Ishikawa (cell line): ENCODE measurements around the gene TNPO2.

Experiments
- CEBPB ChIP-seq: IDR thresholded peaks from 2 replicates; pipeline ENCODE4 v1.6.1; 2012
- CREB1 ChIP-seq: IDR thresholded peaks from 2 replicates; pipeline ENCODE4 v1.6.1; 2012; ENCODE audit warnings: low read depth
- EGR1 ChIP-seq: IDR thresholded peaks from 2 replicates; pipeline ENCODE4 v1.6.1; 2012
- EP300 ChIP-seq: IDR thresholded peaks from 2 replicates; pipeline ENCODE4 v1.6.1; 2012; ENCODE audit warnings: borderline replicate concordance
- FOXM1 ChIP-seq: IDR thresholded peaks from 2 replicates; pipeline ENCODE4 v1.6.1; 2012; ENCODE audit warnings: low read depth, borderline replicate concordance
- NFIC ChIP-seq: IDR thresholded peaks from 2 replicates; pipeline ENCODE4 v1.6.1; 2012
- RAD21 ChIP-seq: IDR thresholded peaks from 2 replicates; pipeline ENCODE4 v1.6.1; 2012; ENCODE audit warnings: low read depth
- TAF1 ChIP-seq: IDR thresholded peaks from 2 replicates; pipeline ENCODE4 v1.6.1; 2012; ENCODE audit warnings: low read depth, mild to moderate bottlenecking
- TCF12 ChIP-seq: IDR thresholded peaks from 2 replicates; pipeline ENCODE4 v1.6.1; 2012; ENCODE audit warnings: low read depth
- TEAD4 ChIP-seq: IDR thresholded peaks from 2 replicates; pipeline ENCODE4 v1.6.1; 2012
- YY1 ChIP-seq: IDR thresholded peaks from 2 replicates; pipeline ENCODE4 v1.6.1; 2012; ENCODE audit warnings: low read depth
- ZBTB7A ChIP-seq: IDR thresholded peaks from 2 replicates; pipeline ENCODE4 v1.6.1; 2012; ENCODE audit warnings: low read depth
- TF ChIP-seq, protein P1 (sequence below): IDR thresholded peaks from 2 replicates; pipeline ENCODE4 v1.6.1; 2012
- TF ChIP-seq, protein P2 (sequence below): IDR thresholded peaks from 2 replicates; pipeline ENCODE4 v1.6.1; 2012; ENCODE audit warnings: low read depth, mild to moderate bottlenecking
- TF ChIP-seq, protein P3 (sequence below): IDR thresholded peaks from 2 replicates; pipeline ENCODE4 v1.6.1; 2012

TNPO2 gene

DNA sequence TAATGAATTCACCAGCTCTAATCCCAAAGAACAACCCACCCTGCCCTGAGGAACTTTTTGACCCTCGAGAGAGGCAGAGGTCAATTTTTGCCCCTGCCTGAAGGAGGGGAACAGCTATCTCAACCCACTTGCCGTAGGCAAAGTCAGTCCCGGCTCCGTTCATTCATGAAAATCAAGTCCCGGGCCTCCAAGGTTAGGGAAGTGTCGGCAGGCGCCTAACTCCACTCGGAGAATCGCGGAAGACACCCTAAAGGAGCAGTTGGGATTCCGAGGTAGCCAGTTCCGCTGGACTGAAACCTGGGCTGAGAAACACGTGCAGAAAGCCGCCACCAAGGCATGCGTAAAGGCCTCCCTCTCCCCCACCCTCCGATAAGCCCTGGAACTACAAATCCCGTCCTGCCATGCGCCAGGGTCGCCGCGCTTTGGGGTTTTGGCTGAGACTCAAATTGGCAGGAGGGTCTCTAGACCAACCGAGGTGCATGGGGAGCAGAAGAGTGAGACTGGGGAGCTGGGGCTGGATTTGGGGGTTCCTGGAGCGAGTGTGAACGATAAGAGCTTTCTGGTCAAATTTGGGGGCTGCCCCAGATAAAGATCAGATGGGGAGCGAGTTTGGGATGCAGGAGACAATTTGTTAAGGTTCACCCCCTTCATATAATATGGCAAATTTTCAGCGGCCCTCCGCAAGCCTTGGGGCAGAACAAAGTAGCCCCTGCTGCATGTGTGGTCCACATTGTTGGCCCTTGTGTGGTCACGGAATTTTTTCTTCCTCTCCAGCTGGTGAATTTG, at the start of gene TNPO2:
TSS of gene TNPO2 (minus strand) at position 292 of the 786 bp plus-strand sequence. CDS start 2,955 bp downstream, outside the sequence.
- TF ChIP-seq TCF12 (no peak), TEAD4 (no peak), EGR1 (no peak), FOXM1 (no peak), CEBPB (no peak), CREB1 (no peak), NFIC (no peak; the same call in 1 of the 2 replicates), ZBTB7A (0 out of 2 replicates have a peak, but pooled peaks have one; percentile 49), EP300 (no peak), TAF1 (no peak), RAD21 (no peak)
- TF ChIP-seq, protein P1, sequence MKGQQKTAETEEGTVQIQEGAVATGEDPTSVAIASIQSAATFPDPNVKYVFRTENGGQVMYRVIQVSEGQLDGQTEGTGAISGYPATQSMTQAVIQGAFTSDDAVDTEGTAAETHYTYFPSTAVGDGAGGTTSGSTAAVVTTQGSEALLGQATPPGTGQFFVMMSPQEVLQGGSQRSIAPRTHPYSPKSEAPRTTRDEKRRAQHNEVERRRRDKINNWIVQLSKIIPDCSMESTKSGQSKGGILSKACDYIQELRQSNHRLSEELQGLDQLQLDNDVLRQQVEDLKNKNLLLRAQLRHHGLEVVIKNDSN, result 0 out of 2 replicates have a peak, but pooled peaks have one; percentile 27
- TF ChIP-seq, protein P2, sequence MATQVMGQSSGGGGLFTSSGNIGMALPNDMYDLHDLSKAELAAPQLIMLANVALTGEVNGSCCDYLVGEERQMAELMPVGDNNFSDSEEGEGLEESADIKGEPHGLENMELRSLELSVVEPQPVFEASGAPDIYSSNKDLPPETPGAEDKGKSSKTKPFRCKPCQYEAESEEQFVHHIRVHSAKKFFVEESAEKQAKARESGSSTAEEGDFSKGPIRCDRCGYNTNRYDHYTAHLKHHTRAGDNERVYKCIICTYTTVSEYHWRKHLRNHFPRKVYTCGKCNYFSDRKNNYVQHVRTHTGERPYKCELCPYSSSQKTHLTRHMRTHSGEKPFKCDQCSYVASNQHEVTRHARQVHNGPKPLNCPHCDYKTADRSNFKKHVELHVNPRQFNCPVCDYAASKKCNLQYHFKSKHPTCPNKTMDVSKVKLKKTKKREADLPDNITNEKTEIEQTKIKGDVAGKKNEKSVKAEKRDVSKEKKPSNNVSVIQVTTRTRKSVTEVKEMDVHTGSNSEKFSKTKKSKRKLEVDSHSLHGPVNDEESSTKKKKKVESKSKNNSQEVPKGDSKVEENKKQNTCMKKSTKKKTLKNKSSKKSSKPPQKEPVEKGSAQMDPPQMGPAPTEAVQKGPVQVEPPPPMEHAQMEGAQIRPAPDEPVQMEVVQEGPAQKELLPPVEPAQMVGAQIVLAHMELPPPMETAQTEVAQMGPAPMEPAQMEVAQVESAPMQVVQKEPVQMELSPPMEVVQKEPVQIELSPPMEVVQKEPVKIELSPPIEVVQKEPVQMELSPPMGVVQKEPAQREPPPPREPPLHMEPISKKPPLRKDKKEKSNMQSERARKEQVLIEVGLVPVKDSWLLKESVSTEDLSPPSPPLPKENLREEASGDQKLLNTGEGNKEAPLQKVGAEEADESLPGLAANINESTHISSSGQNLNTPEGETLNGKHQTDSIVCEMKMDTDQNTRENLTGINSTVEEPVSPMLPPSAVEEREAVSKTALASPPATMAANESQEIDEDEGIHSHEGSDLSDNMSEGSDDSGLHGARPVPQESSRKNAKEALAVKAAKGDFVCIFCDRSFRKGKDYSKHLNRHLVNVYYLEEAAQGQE, result no peak
- TF ChIP-seq, protein P3, sequence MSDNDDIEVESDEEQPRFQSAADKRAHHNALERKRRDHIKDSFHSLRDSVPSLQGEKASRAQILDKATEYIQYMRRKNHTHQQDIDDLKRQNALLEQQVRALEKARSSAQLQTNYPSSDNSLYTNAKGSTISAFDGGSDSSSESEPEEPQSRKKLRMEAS, result peak; percentile 81

DNA sequence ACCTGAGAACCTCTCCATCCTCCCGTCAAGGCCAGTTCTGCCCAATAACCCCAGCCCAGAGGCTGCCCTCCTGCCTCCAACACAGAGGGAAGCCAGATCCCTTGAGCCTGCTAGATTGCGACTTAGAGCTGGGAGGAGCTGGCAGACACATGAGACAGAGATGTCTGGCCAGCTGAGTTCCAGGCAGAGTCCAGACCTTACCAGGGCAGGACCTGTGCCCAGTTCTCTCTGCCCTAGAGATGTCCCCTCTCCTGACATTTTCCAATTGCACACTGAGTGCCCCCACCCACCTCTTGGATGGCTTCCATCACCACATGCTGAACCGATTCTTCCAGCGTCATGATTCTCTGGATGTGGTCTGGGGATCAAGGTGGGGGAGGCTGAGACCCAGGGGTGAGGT, 48.6 kb upstream of the TNPO2 start:
- TF ChIP-seq TCF12, result no peak
- no peak for TF ChIP-seq TAF1
- TF ChIP-seq ZBTB7A, result no peak
- no peak for TF ChIP-seq TEAD4
- TF ChIP-seq, protein P3, result no peak
- TF ChIP-seq CREB1, result no peak
- TF ChIP-seq NFIC, result no peak
- no peak for TF ChIP-seq RAD21
- no peak for TF ChIP-seq EP300
- no peak for TF ChIP-seq YY1
- TF ChIP-seq, protein P1, result no peak
- no peak for TF ChIP-seq FOXM1

DNA sequence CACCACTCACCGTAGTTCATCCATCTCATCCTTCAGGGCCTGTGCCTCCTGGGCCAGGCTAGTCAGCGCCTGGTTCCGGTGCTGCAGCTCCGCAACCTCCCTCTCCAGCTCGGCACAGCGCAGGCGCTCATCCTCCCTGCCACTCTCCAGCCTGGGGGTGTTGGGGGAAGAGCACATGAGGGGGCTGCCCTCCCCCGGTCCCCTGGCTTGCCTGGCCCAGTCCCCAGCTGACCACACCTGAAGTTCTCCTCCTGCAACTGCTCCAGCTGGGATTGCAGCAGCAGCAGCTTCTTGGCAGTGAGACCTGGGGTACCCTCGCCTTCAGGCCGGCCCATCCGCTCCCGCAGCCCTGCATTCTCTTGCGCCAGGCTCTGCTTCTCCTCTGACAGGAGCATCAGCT, 47.2 kb upstream of the TNPO2 start:
- TF ChIP-seq, protein P2, result no peak
- no peak for TF ChIP-seq EP300
- TF ChIP-seq, protein P3, result no peak
- TF ChIP-seq ZBTB7A, result no peak
- no peak for TF ChIP-seq YY1
- no peak for TF ChIP-seq CEBPB
- TF ChIP-seq FOXM1, result no peak

DNA sequence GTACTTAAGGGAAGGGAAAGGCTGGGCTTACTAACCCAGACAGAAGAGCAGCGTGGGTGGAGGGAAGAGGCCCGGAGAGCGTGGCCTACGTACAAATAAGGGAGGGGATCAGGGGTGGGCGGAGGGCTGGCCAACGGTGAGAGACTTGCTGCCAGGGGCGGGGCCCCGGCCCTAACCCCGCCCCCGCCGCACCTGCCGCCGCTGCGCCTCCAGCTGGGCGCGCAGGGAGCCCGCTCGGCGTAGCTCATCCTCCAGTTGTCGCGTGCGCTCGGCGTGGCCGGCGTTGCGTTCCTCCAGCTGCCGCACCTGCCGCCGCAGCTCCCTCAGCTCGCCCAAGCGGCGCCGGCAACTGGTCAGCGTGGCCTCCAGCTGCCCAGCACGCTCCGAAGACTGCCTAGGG, 46.0 kb upstream of the TNPO2 start:
- no peak for TF ChIP-seq EGR1
- TF ChIP-seq, protein P2, result no peak
- no peak for TF ChIP-seq CEBPB
- TF ChIP-seq NFIC, result no peak
- no peak for TF ChIP-seq TEAD4
- TF ChIP-seq RAD21, result no peak
- no peak for TF ChIP-seq YY1
- TF ChIP-seq FOXM1, result no peak
- TF ChIP-seq TCF12, result no peak
- TF ChIP-seq ZBTB7A, result no peak
